Brain microvascular endothelial cell (primary cell): ENCODE results near the gene DCST1.
A peak's percentile ranks its signal among the peaks of the same experiment; 100 is the strongest.

Experiments used
- DNase-seq: peaks from one replicate; pipeline ENCODE4 v3.0.0-alpha.2; 2020
- H3K27ac ChIP-seq: fragments of 250-450 bp; sonication (Bioruptor Pico); 2 replicates; pipeline ENCODE4 v1.5.1; 2020; ENCODE audit warnings: mild to moderate bottlenecking, moderate library complexity
- H3K27me3 ChIP-seq: fragments of 250-450 bp; sonication (Bioruptor Pico); replicated peaks from 2 replicates; pipeline ENCODE4 v1.5.1; 2020; ENCODE audit warnings: mild to moderate bottlenecking
- H3K36me3 ChIP-seq: fragments of 250-450 bp; sonication (Bioruptor Pico); replicated peaks from 2 replicates; pipeline ENCODE4 v1.5.1; 2020; ENCODE audit warnings: mild to moderate bottlenecking
- H3K4me3 ChIP-seq: 2 replicates; pipeline ENCODE4 v1.5.1; 2011; ENCODE audit warnings: low read depth, mild to moderate bottlenecking, control low read depth, low read length, moderate library complexity
- in situ Hi-C: cut with HindIII; loops from 2 replicates; pipeline ENCODE4 v1.10.0; 2017; ENCODE audit warnings: low sequenced_read_pairs, low pct_ligation_motif_present
- TF ChIP-seq, protein P1 (sequence below): IDR thresholded peaks from 2 replicates; pipeline ENCODE4 v1.5.1; 2011; ENCODE audit warnings: low read depth, mild to moderate bottlenecking, moderate library complexity, low read length, control low read depth, inconsistent platforms; ENCODE audit errors: missing control alignments

The DCST1 gene

GRCh38 chr1:155092641-155093040 lies 59.0 kb downstream of the DCST1 start:
- Histone ChIP-seq H3K36me3 (no peaks in the 10 kb centered on the region), H3K27me3 (peaks cover 10% of the 10 kb centered on the region), H3K27ac (no peak overlapping the region), H3K4me3 (no peak overlapping the region)
- no peak for DNase-seq
- in situ Hi-C loops, result no loop called here
- TF ChIP-seq, protein P1, sequence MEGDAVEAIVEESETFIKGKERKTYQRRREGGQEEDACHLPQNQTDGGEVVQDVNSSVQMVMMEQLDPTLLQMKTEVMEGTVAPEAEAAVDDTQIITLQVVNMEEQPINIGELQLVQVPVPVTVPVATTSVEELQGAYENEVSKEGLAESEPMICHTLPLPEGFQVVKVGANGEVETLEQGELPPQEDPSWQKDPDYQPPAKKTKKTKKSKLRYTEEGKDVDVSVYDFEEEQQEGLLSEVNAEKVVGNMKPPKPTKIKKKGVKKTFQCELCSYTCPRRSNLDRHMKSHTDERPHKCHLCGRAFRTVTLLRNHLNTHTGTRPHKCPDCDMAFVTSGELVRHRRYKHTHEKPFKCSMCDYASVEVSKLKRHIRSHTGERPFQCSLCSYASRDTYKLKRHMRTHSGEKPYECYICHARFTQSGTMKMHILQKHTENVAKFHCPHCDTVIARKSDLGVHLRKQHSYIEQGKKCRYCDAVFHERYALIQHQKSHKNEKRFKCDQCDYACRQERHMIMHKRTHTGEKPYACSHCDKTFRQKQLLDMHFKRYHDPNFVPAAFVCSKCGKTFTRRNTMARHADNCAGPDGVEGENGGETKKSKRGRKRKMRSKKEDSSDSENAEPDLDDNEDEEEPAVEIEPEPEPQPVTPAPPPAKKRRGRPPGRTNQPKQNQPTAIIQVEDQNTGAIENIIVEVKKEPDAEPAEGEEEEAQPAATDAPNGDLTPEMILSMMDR, result no peak

- DNase-seq, result no peak
- TF ChIP-seq, protein P1, result peak; percentile 58
- in situ Hi-C loops, result no loop called here
- H3K27me3 ChIP-seq, result peaks cover 10% of the 10 kb centered on the region
- no peak overlapping the region for H3K27ac ChIP-seq
- H3K36me3 ChIP-seq, result no peaks in the 10 kb centered on the region
- H3K4me3 ChIP-seq, result no peak overlapping the region
Observed at GRCh38 chr1:155093911-155094621, 60.4 kb downstream of the DCST1 start.

- Histone ChIP-seq H3K36me3 (no peaks in the 10 kb centered on the region), H3K27me3 (peaks cover 10% of the 10 kb centered on the region), H3K27ac (no peak overlapping the region), H3K4me3 (no peak overlapping the region)
- in situ Hi-C loops, result no loop called here
- DNase-seq, result no peak
- TF ChIP-seq, protein P1, result no peak
Observed at GRCh38 chr1:155094622-155094948, 61.0 kb downstream of the DCST1 start.

- in situ Hi-C loops, result no loop called here
- peaks cover 10% of the 10 kb centered on the region for H3K27me3 ChIP-seq
- TF ChIP-seq, protein P1, result no peak
- no peak overlapping the region for H3K27ac ChIP-seq
- DNase-seq, result no peak
- no peaks in the 10 kb centered on the region for H3K36me3 ChIP-seq
- no peak overlapping the region for H3K4me3 ChIP-seq
Observed at GRCh38 chr1:155099331-155099730, 65.7 kb downstream of the DCST1 start.
